Activated naive CD4-positive, alpha-beta T cell (primary cell): ENCODE results near the gene SUGT1.
A peak's percentile ranks its signal among the peaks of the same experiment; 100 is the strongest.
"Not testable (repeated sequence)": the region's sequence is repeated elsewhere in the genome, so short reads cannot be mapped to it uniquely, and the experiment has no call there.

Source experiments
- DNase-seq, 4 experiments: peaks; one replicate each; lab custom pipeline; 2025; lab: John Stamatoyannopoulos, UW

SUGT1 gene

DNA sequence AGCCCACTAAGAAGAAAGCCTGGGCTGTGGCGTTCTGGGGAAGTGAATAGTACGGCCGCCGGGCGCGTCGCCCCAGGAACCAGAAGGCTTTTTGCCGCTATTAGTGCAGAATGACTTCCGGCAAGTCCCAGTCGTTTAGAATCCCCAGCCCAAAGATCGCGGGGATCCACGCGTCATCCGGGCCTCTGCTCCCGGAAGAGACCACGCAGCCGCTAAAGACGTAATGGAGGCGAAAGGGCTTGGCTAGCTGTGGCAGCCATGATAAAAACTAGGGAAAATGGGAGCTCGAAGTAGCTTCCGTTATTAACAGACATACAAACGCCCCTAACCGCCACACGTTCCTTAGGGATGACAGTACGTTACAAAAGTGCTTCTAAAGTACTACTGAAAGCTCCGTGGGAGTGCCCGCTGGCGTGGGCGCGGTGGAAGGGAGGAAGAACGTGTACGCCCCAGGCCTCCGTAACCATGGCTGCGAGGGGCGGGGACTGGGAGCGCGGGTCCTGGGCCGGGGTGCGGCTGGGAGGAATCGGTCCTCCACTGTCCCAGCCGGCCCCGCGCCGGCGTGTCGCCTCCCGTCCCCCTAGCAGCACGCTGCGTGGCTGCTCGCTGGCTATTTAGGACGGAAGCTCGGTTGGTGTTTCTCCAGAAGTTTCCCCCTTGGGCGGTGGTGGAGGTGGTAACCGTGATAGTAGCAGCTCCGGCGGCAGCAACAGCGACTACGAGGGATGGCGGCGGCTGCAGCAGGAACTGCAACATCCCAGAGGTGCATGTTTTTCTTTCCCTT is at the start of gene SUGT1:
SUGT1 (plus strand) TSS at position 641 of the 784 bp plus-strand sequence; CDS start at position 726, 85 bp downstream.
- peak; percentile 77 to 92 (median 85) for DNase-seq

- DNase-seq = not testable (repeated sequence)
Observed at GRCh38 chr13:52603316-52603715, 49.3 kb upstream of the SUGT1 start.

DNA sequence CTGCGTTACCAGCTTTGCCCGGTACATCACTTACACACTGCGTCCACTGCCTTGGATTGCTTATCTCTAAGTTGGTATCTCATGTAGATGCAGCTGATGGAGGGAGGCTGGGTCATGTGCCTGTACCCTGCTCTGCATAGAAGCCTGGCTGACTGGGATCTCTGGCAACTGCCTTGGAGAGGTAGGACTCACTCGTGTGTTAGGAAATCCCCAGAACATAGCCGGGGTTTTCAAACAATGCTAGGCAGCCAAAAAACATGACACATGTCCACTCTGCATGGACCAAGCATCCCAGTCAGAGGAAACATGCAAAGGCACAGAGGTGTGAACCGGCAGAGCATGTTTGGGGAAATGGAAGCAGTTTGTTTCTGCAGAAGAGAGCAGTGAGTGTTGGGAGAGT is 46.5 kb upstream of the SUGT1 start:
- not testable (repeated sequence) for DNase-seq

- not testable (repeated sequence) for DNase-seq
Observed at GRCh38 chr13:52606795-52607194, 45.8 kb upstream of the SUGT1 start.

- not testable (repeated sequence) for DNase-seq
Observed at GRCh38 chr13:52608184-52608583, 44.5 kb upstream of the SUGT1 start.

- not testable (repeated sequence) for DNase-seq
Observed at GRCh38 chr13:52609013-52609606, 43.5 kb upstream of the SUGT1 start.

GRCh38 chr13:52610158-52610557 is 42.5 kb upstream of the SUGT1 start:
- DNase-seq = not testable (repeated sequence)

GRCh38 chr13:52615134-52615801 is 37.4 kb upstream of the SUGT1 start:
- DNase-seq = no peak

DNA sequence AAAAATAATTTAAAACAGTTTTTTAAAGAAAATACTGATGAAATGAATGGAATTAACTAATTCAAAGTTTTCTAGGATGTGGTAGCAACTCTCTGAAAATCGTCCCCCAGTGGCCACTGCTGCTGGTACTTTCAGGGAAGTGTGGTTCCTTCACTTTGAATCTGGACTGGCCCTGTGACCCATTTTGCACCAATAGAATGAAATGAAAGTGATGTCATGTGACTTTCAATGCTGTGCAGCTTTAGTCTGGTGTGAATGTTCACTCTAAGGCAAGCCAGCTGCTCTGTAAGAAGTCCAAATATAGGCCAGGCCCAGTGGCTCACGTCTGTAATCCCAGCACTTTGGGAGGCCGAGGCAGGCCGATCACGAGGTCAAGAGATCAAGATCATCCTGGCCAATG is 36.8 kb upstream of the SUGT1 start:
- no peak for DNase-seq

DNA sequence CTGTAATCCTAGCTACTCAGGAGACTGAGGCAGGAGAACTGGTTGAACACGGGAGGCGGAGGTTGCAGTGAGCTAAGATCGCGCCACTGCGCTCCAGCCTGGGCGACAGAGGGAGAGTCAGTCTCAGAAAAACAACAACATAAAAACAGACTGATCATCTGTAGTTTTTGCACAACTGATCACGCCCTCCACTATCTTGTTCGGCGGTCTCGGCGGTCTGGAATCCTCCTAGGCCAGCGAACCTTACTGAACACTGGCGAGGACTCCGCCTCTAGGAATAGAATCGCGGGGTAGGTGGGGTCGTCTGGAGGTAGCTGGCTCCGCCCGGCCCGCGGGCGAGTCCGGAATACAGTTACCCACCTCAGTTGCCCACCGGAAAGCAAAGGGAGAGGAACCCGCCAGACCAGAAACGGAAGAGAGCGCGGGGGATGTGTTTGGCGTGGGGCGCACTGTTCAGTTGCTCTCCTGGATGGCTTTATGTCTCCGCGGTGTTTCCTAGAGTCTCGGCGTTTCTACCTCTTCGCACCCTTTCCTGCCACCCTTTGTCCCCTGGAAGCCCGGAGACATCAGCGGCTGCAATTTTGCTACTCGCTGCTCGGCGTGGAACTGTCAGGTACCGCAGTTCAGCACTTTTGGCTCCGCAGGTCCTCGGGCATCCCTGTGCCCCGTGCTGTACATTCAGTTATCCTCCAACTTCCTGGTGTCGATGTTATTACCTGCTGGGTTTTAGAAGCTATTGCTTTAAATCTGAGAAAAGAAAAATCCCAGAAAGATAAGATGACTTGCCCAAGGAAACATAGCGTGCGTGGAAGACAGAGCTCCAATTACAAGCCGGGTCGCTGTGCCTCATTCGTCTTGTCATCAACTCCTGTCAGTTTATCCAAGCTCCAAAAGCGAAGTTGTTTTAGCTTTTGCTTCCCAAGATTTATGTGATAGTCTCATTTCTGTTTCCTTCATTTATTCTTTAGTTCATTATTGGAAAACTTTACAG is 35.3 kb upstream of the SUGT1 start:
- DNase-seq = peak; percentile 56 to 77 (median 64)

DNA sequence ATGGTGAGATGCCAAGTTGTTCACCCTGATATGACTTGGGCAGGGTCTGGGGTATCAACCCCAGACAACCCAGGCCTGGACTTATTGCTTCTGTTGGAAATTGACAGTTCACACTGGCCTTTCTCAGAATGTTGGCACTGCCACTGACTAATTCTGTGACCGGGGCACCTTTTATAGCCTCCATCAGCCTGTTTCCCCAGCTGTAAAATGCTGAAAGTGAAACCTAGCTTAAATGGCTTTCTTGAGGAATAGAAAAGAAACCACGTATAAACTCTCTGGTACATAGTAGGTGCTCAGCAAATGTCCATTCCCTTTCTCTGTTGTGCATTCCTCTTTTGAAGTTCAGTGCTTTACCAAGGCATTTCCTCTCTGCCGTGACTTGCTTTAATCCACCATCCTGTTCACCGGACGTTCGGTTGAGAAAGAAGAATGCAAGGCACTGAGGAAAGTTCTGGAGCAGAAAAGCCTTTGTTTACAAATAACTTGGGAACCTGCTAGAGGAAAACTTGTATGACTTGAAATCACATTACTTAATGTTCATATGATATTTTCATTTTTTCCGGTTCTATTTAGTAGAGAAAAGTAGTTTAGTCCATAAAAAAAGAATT is 21.4 kb upstream of the SUGT1 start:
- DNase-seq = not testable (repeated sequence)

DNA sequence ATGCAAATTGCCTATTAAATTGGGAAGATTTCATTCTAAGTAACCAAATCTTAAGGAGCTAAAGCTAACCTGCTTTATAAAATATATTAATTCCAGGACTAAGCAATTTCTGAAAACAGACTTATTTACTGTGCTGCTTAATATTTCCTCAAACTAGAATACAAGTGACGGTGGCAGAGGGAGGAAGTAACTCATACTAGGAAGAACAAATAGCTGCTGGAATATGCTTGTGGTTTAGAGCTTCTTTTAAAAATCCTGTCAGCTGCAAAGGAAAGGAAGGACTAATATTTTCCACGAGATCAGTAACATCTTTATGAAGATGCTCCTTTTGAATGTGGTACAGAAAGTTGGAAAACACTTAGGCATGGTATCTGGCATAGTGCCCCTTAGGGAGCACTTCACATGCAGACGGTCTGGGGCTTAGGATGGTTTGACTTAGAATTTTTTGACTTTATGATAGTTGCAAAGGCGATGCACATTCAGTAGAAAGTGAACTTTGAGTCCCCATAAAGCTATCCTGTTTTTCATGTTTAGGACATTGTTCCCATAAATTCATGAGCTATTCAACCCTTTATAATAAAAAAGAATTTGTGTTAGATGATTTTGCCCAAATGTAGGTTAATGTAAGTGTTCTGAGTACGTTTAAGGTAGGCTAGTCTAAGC is 13.8 kb upstream of the SUGT1 start:
- no peak for DNase-seq

DNA sequence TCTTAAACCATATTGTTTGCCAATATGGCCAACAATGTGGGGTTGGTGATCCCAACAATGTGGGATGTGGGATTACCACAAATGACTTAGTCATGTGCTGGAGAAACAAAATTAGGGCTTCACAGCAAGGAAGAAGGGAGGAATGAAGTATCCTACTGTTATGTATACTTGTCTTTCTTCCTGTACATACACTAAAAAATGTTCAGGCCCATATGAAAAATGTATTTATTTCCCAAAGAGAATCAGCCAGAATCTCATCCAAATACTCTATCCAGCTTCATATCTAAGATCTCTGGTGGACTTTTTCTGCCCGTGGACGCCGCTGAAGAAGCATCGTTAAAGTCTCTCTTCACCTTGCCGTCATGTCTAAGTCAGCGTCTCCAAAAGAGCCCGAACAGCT is 10.5 kb upstream of the SUGT1 start, which contains the start of gene HNRNPA1L2:
HNRNPA1L2 (plus strand) TSS at position 301 of the 400 bp plus-strand sequence; CDS start at position 363, 62 bp downstream.
- DNase-seq = no peak

DNA sequence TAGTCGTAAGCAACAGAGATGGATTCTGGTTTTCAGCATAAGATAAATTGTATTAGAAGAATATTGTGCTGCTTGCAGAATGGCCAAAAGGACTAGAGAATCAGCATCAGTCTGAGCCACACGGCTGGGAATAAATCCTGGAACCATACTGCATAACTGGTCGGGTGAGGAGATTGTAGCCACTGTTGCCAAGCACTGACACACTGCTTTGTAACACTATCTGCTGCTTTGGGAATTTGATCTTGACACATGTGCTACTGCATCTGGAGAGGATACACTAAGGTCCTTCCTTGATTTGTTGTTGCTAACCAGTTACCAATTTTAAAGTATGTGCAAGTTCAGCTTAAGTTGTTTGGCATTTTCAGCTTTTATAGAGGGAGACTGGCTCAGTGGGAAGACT is 8.5 kb upstream of the SUGT1 start:
- DNase-seq = no peak

DNA sequence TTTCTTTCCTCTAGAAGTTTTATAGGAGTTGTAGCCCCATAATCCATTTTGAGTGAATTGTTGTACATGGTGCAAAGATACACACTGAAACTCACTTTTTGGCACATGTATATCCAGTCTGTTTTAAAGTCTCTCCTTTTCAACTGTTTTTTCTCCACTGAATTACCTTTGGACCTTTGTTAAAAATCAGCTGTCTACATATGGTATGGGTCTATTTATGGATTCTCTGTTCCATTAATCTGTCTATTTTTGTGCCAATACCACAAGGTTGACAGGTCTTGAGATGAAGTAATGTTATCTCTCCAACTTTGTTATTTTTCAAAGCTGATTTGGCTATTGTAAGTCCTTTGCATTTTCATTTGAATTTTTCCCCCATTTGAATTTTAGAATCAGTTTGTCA is 5.7 kb upstream of the SUGT1 start:
- no peak for DNase-seq

GRCh38 chr13:52650731-52651130 is 1.9 kb upstream of the SUGT1 start:
- DNase-seq = no peak

DNA sequence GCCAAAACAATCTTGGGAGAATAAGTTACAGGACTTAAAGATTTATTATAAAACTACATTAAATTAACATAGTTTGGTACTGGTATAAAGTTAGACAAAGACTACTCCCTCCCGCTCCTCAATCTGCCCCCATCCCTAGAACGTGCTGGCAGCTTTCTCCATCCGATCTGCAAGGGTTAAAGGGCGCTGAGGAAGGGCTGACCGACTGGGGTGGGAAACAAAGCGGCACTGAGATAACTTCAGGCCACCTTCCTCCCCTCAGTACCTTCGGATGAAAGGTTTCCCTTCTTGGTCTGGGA is 790 bp upstream of the SUGT1 start:
- DNase-seq = no peak

- peak in 2 of 4 experiments; percentile 23 to 40 for DNase-seq
Observed at GRCh38 chr13:52652980-52653303, 306 bp downstream of the SUGT1 start.

DNA sequence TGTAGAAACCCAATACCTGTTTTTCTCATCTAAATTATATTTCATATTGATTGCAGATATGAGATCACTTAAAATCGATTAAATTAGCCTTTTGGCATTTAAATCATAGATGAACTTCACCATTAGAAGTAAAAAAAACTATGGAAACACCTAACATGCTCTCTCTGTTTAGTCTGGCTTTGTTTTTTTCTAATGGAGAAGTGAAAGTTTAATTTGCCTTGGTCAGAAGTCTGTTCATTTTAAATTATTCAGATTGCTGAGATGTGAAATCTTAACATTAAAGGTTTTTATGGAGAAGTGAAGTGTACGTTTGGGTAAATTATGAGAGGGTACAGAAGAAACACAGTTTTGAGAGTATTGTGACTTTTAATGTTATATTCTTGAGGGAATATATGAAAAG is 6.7 kb downstream of the SUGT1 start:
- DNase-seq = no peak

- DNase-seq = no peak
Observed at GRCh38 chr13:52664272-52664671, 11.6 kb downstream of the SUGT1 start.

DNA sequence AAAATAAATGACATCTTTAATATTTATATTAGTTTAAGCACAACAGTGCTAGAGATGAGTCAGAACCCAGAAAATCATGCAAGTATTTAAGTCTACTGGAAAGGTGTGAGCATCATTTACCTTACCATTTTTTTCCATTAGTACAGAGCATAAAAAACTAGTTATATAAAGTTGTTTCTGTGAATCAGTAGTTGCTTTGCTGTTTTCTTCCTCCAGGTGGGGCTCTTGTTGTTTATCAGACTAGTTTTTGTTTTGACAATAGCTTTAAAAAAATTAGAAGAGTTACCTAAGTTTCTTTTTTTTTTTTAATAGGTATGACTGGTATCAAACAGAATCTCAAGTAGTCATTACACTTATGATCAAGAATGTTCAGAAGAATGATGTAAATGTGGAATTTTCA is 12.7 kb downstream of the SUGT1 start:
- DNase-seq = no peak
